HG02759 (cell line): ENCODE measurements around the gene EDDM13.
A peak's percentile ranks its signal among the peaks of the same experiment; 100 is the strongest.
"Not testable (repeated sequence)": the region's sequence is repeated elsewhere in the genome, so short reads cannot be mapped to it uniquely, and the experiment has no call there.

Experiments used
- ATAC-seq: cut with Tn5 transposase; IDR thresholded peaks from one replicate; pipeline ENCODE4 v1.9.1; 2021; ENCODE audit warnings: mild to moderate bottlenecking, moderate library complexity; ENCODE audit not compliant: unreplicated experiment

The EDDM13 gene

DNA sequence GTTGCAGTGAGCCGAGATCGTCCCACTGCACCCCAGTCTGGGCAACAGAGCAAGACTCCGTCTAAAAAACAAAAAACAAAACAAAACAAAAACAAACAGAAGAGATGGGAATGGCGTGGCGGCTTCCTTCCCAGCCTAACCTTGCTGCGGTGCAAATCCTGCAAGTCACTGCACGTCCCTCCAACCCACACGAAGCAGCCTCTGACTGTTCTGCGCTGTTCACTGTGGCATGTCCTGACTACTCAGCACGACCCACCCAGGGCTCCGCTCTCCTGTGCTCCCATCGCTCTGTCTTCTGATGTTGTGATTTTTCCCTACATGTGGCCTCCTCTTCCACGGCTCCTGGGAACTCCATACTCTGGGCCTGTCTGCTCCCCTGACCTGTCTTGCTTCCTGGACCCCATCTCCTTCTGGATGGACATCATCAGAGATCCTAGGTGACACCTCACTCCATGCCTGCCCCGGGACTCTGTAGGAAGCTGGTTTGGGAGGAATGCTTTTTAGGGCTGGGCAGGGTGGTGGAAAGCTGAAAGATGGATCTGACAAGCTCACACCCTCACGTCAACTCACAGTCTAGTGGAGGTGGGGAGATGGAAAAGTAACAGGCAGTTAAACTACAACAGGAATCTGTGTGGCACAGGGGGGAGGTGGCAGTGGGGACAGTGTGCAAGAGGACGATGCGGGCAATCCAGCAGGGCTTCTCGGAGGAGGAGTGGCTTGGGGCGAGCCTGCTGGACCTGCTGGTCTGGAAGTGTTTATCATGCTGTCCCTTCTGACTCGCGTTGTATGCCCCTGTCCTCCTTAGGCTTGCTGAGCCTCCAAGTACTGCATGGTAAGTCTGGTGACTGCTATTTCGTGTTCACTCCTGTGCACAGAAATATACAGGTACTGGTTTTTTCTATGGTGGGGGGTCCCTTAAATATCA lies 23.2 kb downstream of the EDDM13 start:
- no peak for ATAC-seq

DNA sequence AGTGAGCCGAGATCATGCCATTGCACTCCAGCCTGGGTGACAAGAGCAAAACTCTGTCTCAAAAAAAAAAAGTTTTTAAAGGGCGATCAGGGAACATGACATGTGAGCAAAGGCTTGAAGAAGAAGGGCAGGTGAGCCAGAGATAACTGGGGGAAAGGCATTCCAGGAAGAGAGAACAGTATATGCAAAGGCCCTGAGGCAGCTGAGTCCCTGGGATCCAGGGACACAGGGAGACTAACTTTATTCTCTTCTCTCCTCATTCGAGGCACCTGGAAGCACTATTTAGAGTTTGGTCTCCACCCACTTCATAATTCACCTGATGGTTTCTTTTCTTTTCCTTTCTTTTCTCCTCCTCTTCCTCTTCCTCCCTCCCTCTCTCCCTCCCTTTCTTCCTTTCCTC lies 24.5 kb downstream of the EDDM13 start:
- ATAC-seq: no peak

DNA sequence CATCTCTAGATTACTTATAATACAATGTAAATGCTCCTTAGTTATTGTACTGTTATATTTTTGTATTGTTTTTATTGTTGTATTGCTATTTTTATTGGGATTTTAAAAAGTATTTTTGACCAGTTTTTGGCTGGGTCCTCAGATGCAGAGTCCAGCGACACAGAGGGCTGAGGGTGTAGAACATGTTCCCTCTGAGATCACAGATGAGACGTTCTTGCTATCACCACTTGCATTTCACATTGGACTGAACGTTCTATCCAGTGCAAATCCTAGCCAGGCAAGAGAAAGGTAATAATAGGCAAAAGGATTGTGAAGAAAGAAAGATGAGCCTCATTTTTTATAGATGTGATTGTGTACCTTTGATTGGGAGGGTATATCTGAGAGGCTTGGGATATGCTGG lies 27.1 kb downstream of the EDDM13 start:
- ATAC-seq: no peak

DNA sequence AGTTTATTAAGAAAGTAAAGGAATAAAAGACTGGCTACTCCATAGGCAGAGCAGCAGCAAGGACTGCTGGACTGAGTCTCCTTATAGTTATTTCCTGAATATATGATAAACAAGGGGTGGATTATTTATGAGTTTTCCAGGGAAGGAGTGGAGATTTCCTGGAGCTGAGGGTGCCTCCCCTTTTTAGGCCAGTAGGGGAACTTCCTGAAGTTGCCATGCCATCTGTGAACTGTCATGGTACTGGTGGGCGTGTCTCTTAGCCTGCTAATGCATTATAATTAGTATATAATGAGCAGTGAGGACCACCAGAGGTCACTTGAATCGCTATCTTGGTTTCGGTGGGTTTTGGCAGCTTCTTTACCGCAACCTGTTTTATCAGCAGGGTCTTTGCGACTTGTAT lies 28.6 kb downstream of the EDDM13 start:
- ATAC-seq: no peak

DNA sequence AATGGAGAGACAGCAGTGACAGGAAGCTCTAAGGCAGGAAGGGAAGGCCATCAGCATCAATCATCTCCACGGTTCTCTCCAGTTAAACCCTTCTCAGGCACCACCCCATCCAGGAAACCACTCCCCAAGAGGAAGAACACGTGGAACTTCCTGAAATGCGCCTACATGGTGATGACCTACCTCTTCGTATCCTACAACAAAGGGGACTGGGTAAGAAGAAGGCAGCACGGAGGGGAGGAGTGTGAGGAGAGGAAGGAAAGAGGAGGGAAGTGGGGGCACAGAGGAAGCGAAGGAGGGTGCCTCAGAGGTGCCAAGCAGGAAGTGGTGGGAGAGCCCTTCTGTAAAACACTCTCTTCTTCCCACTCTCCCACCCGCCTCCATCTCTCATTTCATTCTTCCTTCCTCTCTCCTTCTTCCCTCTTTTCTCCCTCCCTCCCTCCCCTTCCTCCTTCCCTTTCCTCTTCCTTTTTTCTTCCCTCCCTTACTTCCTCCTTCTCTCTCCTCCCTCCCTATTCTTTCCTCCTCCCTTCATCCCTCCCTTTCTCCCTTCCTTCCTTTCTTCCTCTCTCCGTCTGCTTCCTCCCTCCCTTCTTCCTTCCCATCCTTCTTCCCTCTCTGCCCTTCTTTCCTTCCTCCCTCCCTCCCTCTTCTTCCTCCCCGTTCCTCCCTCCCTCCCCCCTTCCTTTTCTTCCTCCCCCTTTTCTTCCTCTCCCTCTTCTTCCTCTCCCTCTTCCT lies 29.5 kb downstream of the EDDM13 start:
- no peak for ATAC-seq

DNA sequence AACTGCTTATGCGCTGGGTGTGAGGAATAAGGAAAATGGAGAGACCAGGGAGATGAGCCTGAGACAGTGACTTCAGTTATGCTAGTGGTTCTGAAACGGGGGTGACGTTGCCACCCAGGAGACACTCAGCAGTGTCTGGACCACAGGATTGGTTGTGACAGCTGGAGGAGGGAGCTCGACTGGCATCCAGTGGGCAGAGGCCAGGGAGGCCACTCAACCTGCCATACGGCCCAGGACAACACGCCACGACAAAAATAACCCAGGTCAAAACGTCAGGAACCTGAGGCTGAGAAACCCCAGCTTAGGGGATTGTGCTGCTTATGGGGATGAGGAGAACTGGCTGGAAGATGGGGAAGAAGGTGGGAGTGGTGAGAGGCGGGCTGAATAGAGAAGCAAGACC lies 31.7 kb downstream of the EDDM13 start:
- no peak for ATAC-seq

DNA sequence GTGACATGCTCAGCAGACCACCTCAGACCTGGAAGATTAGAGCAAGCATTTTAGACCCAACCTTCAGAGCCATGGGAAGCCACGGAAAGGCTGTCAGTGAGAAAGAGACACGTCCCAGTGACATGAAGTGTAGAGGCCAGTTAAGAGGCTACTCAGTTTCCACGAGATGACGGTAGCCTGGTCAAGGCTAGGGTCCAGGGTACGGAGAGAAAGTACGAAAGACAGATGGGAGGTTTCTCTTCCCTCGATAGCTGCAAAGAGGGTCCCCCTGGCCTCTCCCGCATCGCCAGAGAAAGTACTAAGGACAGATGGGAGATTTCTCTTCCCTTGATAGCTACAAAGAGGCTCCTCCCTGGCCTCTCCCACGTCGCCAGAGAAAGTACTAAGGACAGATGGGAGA lies 33.5 kb downstream of the EDDM13 start:
- no peak for ATAC-seq

DNA sequence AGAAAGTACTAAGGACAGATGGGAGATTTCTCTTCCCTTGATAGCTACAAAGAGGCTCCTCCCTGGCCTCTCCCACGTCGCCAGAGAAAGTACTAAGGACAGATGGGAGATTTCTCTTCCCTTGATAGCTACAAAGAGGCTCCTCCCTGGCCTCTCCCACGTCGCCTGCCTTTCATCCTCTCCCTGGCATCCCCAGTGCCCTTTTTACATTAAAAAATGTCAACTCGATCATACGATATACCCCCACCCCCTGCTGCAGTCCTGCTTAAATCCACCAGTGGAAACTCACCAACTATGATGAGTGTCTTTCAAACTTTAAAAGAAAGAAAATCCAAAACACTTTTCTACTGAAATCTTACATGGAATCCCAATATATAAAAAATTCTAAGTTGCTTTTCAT lies 34.5 kb downstream of the EDDM13 start:
- ATAC-seq: not testable (repeated sequence)

DNA sequence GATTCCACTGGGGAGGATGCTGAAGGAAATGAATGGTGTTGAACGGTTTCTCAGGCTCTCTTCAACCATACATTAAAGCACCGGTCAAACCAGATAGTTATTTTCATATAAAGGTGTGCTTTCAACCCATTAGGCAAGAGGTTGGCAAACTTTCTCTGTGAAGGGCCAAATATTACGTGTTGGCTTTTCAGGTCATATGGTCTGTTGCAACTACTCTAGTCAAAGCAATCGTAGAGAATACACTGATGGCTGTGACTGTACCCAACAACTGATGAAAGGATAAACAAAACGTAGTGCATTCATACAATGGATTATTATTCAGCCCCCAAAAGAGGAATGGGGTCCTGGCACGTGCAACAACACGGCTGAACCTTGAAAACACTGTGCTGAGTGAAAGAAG lies 36.2 kb downstream of the EDDM13 start:
- ATAC-seq: no peak

DNA sequence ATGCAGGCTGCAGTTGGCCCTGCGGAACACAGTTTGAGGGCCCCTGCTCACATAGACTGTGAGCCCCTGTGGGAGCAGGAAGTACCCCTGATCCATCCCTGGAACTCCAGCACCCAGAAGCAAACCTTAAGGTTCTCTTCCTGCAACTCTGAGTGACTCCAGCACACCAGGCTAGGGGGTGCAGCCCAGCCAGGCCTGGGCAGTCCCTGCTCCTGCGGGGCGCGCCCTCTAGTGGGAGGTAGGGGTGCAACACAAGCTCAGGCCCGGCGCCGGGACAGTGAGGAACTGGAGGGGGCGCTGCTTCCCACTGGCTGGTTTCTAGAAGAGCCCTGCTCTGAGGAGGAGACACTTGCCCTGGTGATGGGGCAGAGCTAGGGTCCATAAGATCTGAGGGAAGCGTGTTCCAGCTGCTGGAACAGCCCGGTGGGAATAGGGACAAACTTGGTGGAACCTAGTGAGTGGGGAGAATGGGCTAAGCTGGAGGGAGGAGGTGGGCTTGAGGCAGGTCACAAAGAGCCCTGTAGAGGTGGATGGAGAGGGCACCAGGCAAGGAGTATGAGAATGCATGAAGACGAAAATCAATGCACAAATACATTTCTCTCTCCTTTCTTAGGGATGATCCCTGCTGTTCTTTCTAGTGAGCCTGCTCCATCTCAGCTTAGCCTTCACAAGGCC lies 37.1 kb downstream of the EDDM13 start:
- no peak for ATAC-seq

DNA sequence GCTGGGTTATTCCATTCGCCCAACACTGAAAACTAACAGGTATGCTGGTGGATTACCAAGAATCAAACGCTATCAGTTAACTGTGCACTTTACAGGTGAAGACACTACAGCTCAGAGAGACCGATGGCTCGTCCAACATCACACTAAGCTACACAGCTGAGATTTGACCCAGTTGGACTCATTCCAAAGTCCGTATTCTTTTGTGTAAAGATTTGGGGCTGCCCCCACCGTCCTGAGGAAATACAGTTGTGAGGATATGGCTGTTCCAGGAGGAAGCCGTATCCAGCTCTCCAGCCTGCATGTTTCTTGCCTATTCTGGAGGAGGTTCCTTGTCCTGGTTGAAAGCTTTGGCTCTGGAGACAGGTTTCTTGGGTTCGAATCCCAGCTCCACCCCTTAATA lies 37.9 kb downstream of the EDDM13 start:
- no peak for ATAC-seq

DNA sequence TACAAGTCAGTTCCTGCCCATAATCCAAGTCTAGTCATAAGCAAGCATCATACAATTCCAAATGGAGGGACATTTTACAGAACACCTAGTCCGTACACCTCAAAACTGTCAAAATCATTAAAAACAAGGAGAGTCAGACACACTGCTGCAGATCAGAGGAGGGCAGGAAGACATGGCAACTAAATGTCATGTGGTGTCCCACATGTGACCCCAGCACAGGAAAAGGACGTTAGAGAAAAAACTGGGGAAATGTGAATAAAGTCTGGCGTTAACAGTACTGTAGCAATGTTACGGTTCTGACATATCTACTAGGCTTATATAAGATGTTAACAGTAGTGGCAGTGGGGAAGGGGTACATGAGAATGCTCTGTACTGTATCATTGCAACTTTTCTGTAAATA lies 39.8 kb downstream of the EDDM13 start:
- no peak for ATAC-seq

DNA sequence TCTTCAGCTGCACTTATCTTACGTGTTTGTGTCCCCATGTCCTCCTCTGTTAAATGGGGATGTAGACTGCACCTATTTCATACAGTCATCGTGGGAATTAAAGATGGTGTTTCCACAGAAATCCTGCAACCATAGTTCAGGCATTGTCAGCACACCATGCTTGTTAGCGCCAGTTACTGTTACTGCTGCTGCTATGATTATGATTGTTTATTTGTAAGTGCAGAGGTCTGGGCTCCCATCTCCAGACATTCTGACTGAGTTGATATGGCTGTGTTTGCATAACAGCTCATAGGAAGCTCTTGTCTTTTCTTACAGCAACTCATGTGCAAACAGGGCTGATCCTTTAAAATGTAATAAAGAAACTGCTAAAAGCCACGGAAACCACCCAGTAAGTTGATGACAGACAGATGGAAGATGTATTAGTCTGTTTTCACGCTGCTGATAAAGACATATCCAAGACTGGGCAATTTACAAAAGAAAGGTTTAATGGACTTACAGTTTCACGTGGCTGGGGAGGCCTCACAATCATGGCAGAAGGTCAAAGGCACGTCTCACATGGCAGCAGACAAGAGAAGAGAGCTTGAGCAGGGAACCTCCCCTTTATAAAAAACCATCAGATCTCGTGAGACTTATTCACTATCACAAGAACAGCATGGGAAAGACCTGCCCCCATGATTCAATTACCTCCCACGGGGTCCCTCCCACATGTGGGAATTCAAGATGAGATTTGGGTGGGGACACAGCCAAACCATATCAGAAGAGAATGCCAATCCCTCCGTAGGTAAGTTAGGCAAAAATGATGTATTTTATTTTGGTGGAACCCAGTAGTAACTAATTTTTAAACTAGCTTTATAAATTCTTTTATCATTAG lies 40.5 kb downstream of the EDDM13 start:
- no peak for ATAC-seq

DNA sequence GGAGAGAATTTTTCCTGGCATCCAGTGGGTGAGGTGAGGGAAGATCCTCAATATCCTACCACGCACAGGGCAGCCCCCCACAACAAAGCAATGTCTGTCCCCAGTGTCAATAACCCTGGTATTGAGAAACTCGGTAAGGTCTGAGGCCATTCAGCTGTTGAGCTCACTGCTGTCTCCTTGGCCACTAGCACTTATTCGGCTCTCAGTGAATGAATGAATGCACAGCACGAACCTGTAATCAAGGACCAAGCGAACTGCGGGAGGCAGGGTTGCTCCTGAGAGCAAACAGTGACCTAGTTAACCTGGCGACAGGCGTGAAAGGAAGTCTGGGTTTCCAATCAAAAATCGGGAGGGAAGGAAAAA lies 41.5 kb downstream of the EDDM13 start:
- ATAC-seq: no peak

DNA sequence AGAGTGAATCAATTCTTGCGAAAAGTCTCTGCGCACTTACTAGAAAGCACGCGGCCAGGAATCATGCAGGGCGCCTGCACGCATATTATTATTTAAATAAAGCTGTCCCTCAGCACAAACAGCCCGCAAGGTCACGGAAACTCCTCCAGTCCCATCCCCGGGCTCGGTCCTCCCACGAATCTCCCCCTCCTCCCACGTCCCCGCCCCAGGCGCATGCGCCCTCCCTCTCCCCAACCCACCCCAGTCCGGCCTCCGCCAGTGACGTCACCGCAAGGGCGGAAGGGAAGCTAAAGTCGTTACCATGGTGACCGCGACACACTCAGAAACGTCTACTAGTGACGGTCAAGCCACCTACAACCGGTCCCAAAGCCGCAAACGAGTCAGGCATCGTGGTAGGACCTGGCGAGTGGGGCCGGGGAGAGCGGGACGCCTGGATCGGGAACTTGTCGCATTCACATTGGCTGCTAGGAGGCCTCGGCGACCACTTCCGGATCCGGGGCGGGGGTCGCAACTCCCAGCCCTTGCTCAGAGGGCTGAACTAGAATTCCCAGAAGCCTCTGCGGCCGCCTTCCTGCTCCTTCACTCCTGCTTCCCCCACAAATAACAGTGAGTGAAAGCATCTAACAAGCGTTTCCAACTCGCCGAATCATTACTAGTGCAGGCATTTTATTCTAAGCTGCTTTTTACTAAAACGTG lies 42.0 kb downstream of the EDDM13 start, which contains the start of gene ZSCAN5A:
ZSCAN5A (minus strand) TSS at position 459 of the 696 bp plus-strand sequence. CDS start 89,793 bp downstream, outside the sequence.
- ATAC-seq: peak; percentile 77

DNA sequence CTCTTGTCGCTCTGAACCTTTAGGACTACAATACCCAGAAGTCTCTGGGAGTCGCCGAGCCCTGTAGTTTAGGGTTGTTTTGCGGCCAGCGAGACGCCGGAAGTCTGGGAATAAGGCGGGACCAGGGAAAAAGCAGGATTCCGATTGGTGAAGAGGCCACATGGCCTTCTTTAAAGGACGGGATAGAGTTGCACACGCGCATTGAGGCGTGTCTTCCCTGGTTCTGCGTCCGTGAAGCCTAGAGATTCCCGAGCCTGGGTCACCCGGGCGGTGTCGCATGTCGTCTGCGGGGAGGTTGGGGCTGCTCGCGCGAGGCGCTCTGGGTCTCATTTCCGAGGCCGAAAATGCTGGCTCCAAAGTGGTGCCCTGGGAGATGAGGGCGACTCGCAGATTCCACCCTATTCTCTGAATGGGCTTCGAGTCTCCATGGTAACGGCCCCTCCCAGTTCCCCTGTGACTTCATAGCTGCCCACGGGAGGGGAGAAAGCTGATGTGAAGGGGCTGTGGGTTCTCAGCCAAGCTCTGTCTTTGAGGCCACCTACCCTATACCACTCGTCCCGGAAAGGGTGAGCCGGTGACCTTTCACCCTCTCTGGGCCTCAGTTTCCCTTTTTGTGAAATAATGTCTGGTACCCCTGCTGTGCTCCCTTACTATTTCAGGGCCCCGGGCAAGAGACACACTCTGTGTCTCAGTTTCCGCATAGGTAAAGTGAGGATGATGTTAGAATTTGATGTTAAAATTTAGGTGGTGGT lies 42.7 kb downstream of the EDDM13 start:
- peak; percentile 75 for ATAC-seq

DNA sequence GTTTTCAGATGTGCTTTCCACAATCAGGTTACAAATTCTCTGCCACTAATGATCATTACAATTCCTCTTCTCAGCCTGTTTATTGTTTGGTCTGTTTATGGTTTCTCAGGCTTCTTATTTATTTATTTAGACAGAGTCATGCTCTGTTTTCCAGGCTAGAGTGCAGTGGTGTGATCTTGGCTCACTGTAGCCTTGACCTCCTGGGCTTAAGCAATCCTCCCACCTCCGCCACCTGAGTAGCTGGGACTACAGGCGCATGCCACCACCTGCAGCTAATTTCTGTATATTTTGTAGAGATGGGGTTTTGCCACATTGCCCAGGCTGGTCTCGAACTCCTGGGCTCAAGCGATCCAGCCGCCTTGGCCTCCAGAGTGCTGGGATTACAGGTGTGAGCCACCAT lies 44.2 kb downstream of the EDDM13 start:
- ATAC-seq: no peak

DNA sequence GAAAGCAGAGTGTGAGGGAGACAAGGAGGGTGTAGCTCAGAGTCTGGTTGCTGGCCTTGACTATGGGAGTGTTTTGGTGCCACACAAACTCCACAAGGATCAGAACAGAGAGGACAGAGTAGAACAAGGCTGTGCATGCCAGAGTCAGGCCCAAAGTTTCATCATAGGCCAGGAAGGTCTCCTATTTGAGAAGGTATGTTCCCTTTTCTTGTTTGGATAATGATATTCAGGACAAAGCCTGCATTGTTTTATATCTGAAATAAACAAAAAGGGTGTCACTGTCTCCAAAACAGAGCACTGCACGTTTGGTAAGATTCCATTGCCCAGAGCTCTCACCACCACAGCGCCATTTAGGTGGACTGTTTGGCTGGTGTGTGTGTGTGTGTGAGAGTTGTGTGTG lies 45.2 kb downstream of the EDDM13 start:
- no peak for ATAC-seq

DNA sequence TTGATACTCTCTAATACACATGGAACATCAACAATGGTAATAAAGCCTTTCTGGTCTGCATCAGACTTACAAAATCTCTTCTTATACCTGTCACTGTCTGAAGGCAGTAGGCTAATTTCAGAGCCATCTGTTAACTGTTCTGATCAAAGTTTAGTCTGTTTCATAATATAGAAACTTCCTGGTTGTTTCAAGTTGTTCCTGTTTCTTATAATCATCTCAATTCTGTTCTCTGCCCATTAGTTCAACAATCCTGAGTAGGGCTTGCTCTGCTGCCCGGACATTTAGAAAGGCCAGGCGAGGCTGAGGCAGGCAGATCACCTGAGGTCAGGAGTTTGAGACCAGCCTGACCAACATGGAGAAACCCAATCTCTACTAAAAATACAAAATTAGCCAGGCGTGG lies 47.4 kb downstream of the EDDM13 start:
- ATAC-seq: no peak
